NT2/D1 (cell line): ENCODE measurements around the gene TAF5L.

Source experiments
- SUZ12 ChIP-seq: IDR thresholded peaks from 2 replicates; pipeline ENCODE4 v1.6.1; 2011; ENCODE audit not compliant: insufficient read length, insufficient read depth; ENCODE audit errors: extremely low read depth
- YY1 ChIP-seq: IDR thresholded peaks from 2 replicates; pipeline ENCODE4 v1.6.1; 2011; ENCODE audit not compliant: insufficient read length, insufficient read depth
- ZNF274 ChIP-seq: IDR thresholded peaks from 2 replicates; pipeline ENCODE4 v1.6.1; 2011; ENCODE audit warnings: mild to moderate bottlenecking, low read depth, low read length

DNA sequence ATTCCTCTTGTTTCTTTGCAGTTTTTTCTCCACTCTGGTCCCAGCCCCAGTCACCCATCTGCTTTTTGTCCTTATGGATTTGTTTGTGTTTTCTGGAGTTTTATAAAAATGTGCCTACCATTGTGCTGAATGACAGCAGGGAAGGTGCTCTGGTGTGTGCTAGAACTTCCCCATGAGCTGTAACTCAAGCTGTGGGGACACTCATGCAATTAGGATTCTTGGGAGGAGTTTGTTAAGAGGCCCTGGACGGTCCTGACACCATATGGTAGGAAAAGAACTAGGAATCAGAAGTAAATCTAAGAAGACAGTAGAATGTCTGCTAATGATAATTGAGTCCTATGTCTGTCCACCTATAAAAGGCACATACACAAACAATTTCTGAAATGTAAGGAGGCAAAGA is 27.5 kb upstream of the TAF5L start:
- no peak for TF ChIP-seq ZNF274
- TF ChIP-seq SUZ12 = no peak
- no peak for TF ChIP-seq YY1
